Keratinocyte (primary cell): ENCODE results near the gene ZW10.

ENCODE experiments used
- CTCF ChIP-seq, 3 experiments: IDR thresholded peaks in 1 of 3; conservative IDR thresholded peaks in 1 of 3; optimal IDR thresholded peaks in 1 of 3; 2 replicates in 2 of 3; 3 replicates in 1 of 3; pipeline versions ENCODE3 to v1.5.1; 2011; ENCODE audit warnings: low read length in 3 of 3, mild to moderate bottlenecking in 3 of 3, moderate library complexity in 2 of 3, control low read depth in 1 of 3, inconsistent platforms in 1 of 3; ENCODE audit not compliant: insufficient read depth in 2 of 3; ENCODE audit errors: extremely low read depth in 1 of 3
- EZH2 ChIP-seq: IDR thresholded peaks from one replicate; pipeline ENCODE4 v1.6.1; 2012; ENCODE audit warnings: inconsistent platforms, mild to moderate bottlenecking, low read length, moderate library complexity

GRCh38 chr11:113782134-113782533 is 8.6 kb upstream of the ZW10 start:
- TF ChIP-seq CTCF (optimal IDR thresholded peaks at IDR 0.05 in 1 of 3, IDR thresholded peaks at IDR 0.05 in 1 of 3, conservative IDR thresholded peaks at IDR 0.05 in 1 of 3; ENCODE audit: extremely low read depth in 1 of 3, insufficient read depth in 2 of 3, low read length in 3 of 3) (no peak), EZH2 (no peak)
